ENCODE measurements around the gene KIF11. TPM values are rescaled to one million over a fixed set of nuclear protein-coding genes. Genes with fewer than 3 reads are reported as not detected.

KIF11 gene
- total and polyA plus RNA-seq, 4 donors, result 1.0 to 7.5 (median 1.2) TPM

DNA sequence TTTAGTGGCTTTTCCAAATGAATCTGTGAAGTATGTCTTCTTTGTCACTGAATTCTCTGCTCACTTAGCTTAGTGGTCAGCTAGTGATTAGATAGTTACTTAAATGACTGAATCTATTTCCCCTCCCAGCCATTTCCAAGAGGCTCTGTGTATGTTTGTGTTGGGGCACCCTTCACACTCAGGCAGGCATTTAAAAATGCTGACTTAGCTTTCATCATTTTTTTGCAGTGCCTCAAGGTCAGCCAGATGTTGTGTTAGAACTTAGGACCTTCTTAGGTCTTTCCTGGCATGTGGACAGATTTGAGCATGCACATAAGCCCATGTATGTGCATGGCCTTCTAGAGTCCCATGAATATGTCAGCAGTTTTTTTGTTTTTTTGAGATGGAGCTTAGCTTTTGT is 71.4 kb downstream of the KIF11 start:
- no peak overlapping the region for H3K4me3 ChIP-seq
- H3K9ac ChIP-seq (ENCODE audit: insufficient read depth in 1 of 2, low read length in 2 of 2), result no peak overlapping the region
- no peaks in the 10 kb centered on the region for H3K36me3 ChIP-seq (ENCODE audit: control insufficient read depth in 4 of 4, insufficient read depth in 4 of 4, low read length in 4 of 4)
- H3K27me3 ChIP-seq (ENCODE audit: control insufficient read depth in 3 of 3, insufficient read depth in 3 of 3, low read length in 2 of 3), result no peaks in the 10 kb centered on the region
- ATAC-seq (ENCODE audit: insufficient read depth, low FRiP score) (no peak), DNase-seq (no peak)
- peaks cover 0 to 4% (median 1%) of the 10 kb centered on the region in 4 donors for H3K9me3 ChIP-seq (ENCODE audit: control insufficient read depth in 4 of 4, insufficient read depth in 3 of 4, low read length in 3 of 4)
- H3K4me1 ChIP-seq (ENCODE audit: control insufficient read depth in 5 of 5, insufficient read depth in 5 of 5, low read length in 5 of 5), result no peaks in the 10 kb centered on the region
- no peak overlapping the region for H3K27ac ChIP-seq (ENCODE audit: low read depth in 1 of 2, low read length in 1 of 2)
- TF ChIP-seq, protein P1, sequence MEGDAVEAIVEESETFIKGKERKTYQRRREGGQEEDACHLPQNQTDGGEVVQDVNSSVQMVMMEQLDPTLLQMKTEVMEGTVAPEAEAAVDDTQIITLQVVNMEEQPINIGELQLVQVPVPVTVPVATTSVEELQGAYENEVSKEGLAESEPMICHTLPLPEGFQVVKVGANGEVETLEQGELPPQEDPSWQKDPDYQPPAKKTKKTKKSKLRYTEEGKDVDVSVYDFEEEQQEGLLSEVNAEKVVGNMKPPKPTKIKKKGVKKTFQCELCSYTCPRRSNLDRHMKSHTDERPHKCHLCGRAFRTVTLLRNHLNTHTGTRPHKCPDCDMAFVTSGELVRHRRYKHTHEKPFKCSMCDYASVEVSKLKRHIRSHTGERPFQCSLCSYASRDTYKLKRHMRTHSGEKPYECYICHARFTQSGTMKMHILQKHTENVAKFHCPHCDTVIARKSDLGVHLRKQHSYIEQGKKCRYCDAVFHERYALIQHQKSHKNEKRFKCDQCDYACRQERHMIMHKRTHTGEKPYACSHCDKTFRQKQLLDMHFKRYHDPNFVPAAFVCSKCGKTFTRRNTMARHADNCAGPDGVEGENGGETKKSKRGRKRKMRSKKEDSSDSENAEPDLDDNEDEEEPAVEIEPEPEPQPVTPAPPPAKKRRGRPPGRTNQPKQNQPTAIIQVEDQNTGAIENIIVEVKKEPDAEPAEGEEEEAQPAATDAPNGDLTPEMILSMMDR (IDR thresholded peaks at IDR 0.05; ENCODE audit: control extremely low read depth, extremely low read depth), result no peak

DNA sequence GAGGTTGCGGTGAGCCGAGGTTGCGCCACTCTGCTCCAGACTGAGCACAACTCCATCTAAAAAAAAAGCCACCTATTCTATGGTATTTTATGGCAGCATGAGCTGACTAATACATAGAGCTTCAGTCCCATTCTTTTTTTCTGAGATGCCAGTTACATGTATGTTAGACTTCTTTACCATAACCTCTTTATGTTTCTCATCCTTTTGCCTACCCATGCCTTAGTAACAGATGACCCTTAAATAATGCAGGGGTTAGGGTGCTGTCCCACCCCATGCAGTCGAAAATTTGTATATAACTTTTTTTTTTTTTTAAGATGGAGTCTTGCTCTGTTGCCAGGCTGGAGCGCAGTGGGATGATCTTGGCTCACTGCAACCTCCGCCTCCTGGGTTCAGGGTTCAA is 74.1 kb downstream of the KIF11 start:
- DNase-seq, result no peak
- no peak for ATAC-seq (ENCODE audit: insufficient read depth, low FRiP score)

DNA sequence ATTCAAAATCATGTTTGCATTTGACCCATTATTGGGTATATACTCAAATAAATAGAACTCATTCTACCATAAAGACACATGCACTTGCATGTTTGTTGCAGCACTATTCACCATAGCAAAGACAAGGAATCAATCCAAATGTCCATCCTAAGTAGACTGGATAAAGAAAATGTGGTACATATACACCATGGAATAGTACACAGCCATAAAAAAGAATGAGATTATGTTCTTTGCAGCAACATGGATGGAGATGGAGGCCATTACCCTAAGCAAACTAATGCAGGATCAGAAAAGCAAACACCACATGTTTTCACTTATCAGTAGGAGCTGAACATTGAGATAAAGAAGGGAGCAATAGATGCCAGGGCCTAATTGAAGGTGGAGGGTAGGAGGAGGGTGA is 84.8 kb downstream of the KIF11 start:
- TF ChIP-seq, protein P1 (IDR thresholded peaks at IDR 0.05; ENCODE audit: control extremely low read depth, extremely low read depth), result no peak
- ATAC-seq (ENCODE audit: insufficient read depth, low FRiP score), result no peak

More for the DNA sequence above, 74.1 kb downstream of the KIF11 start:
- Histone ChIP-seq H3K4me3 (no peak overlapping the region), H3K27me3 (ENCODE audit: control insufficient read depth in 3 of 3, insufficient read depth in 3 of 3, low read length in 2 of 3) (no peaks in the 10 kb centered on the region), H3K27ac (ENCODE audit: low read depth in 1 of 2, low read length in 1 of 2) (no peak overlapping the region), H3K36me3 (ENCODE audit: control insufficient read depth in 4 of 4, insufficient read depth in 4 of 4, low read length in 4 of 4) (no peaks in the 10 kb centered on the region), H3K9ac (ENCODE audit: insufficient read depth in 1 of 2, low read length in 2 of 2) (no peak overlapping the region), H3K4me1 (ENCODE audit: control insufficient read depth in 5 of 5, insufficient read depth in 5 of 5, low read length in 5 of 5) (no peaks in the 10 kb centered on the region), H3K9me3 (ENCODE audit: control insufficient read depth in 4 of 4, insufficient read depth in 3 of 4, low read length in 3 of 4) (peaks cover 0 to 3% (median 0%) of the 10 kb centered on the region in 4 donors)
- TF ChIP-seq, protein P1 (IDR thresholded peaks at IDR 0.05; ENCODE audit: control extremely low read depth, extremely low read depth), result no peak
- 95 to 99% methylated on average over 6 of the region's 6 CpGs for WGBS, 2 donors

DNA sequence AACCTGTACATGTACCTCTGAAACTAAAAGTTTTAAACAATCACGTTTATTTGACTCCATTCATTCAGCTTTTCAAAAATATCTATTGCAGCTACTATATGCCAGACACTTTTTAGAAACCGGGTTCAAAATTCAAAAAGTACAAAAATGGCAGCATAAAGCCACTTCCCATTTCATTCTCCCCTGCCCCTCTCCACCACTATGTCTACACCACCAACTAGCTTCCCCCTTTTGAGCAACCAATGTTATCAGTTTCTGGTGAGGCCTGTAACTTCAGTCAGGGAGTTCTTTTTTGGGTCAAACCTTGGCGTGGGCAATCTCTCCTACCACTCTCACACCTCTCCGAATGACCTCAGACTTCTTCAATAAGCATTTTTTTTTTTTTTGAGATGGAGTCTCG is 85.3 kb downstream of the KIF11 start:
- no peak overlapping the region for H3K27ac ChIP-seq (ENCODE audit: low read depth in 1 of 2, low read length in 1 of 2)
- H3K36me3 ChIP-seq (ENCODE audit: control insufficient read depth in 4 of 4, insufficient read depth in 4 of 4, low read length in 4 of 4), result no peaks in the 10 kb centered on the region
- WGBS, 2 donors, result 86 to 89% methylated on average over 5 of the region's 5 CpGs
- ATAC-seq (ENCODE audit: insufficient read depth, low FRiP score), result no peak
- no peaks in the 10 kb centered on the region for H3K9me3 ChIP-seq (ENCODE audit: control insufficient read depth in 4 of 4, insufficient read depth in 3 of 4, low read length in 3 of 4)
- H3K27me3 ChIP-seq (ENCODE audit: control insufficient read depth in 3 of 3, insufficient read depth in 3 of 3, low read length in 2 of 3), result no peaks in the 10 kb centered on the region
- no peak overlapping the region for H3K9ac ChIP-seq (ENCODE audit: insufficient read depth in 1 of 2, low read length in 2 of 2)
- no peak overlapping the region for H3K4me3 ChIP-seq
- no peaks in the 10 kb centered on the region for H3K4me1 ChIP-seq (ENCODE audit: control insufficient read depth in 5 of 5, insufficient read depth in 5 of 5, low read length in 5 of 5)
- DNase-seq, result no peak
- TF ChIP-seq, protein P1 (IDR thresholded peaks at IDR 0.05; ENCODE audit: control extremely low read depth, extremely low read depth), result no peak

More for the DNA sequence above, 84.8 kb downstream of the KIF11 start:
- H3K36me3 ChIP-seq (ENCODE audit: control insufficient read depth in 4 of 4, insufficient read depth in 4 of 4, low read length in 4 of 4), result no peaks in the 10 kb centered on the region
- no peak for DNase-seq
- no peak overlapping the region for H3K9ac ChIP-seq (ENCODE audit: insufficient read depth in 1 of 2, low read length in 2 of 2)
- no peaks in the 10 kb centered on the region for H3K27me3 ChIP-seq (ENCODE audit: control insufficient read depth in 3 of 3, insufficient read depth in 3 of 3, low read length in 2 of 3)
- no peaks in the 10 kb centered on the region for H3K9me3 ChIP-seq (ENCODE audit: control insufficient read depth in 4 of 4, insufficient read depth in 3 of 4, low read length in 3 of 4)
- no peaks in the 10 kb centered on the region for H3K4me1 ChIP-seq (ENCODE audit: control insufficient read depth in 5 of 5, insufficient read depth in 5 of 5, low read length in 5 of 5)
- H3K27ac ChIP-seq (ENCODE audit: low read depth in 1 of 2, low read length in 1 of 2), result no peak overlapping the region
- H3K4me3 ChIP-seq, result no peak overlapping the region
